Smooth muscle cell (in vitro differentiated cells): ENCODE results near the gene BHLHE41. TPM values are rescaled to one million over a fixed set of nuclear protein-coding genes. Genes with fewer than 3 reads are reported as not detected.

Source experiments
- polyA plus RNA-seq: library from polyadenylated mRNA; unstranded; fragments of >200 nt; fragmentation: Nextera tagmentation; extraction: Ambion mirVana; gene quantifications from 2 replicates; pipeline ENCODE4 v1.2.1, GENCODE V29; 2016
- total RNA-seq: library from RNA; depleted of rRNA; stranded (reverse); fragments of >200 nt; gene quantifications from 2 replicates; pipeline ENCODE4 v1.2.3, GENCODE V29; 2014

BHLHE41 gene
- total and polyA plus RNA-seq, 2 experiments from 2014 or later = 4.4 to 10.3 TPM

Other genes with a start within 250 kb of the BHLHE41 start
- gene RASSF8, start 166.4 kb downstream of the BHLHE41 start, total RNA-seq = 29.8 and 34.2 TPM in 2 replicates
- 9.8 and 15.5 TPM in 2 replicates for gene RASSF8, start 166.4 kb downstream of the BHLHE41 start, polyA plus RNA-seq
- 24.4 and 31.9 TPM in 2 replicates for gene SSPN, start 70.5 kb upstream of the BHLHE41 start, total RNA-seq
- 18.8 and 22.6 TPM in 2 replicates for gene SSPN, start 70.5 kb upstream of the BHLHE41 start, polyA plus RNA-seq